GM12891 (cell line): ENCODE data around the gene DLST.

Source experiments
- DNase-seq: peaks from one replicate; pipeline ENCODE4 v3.0.0; 2011; ENCODE audit warnings: low spot score; ENCODE audit not compliant: insufficient read length
- FAIRE-seq: peaks from 2 replicates; lab custom pipeline; 2011; peaks lifted over from hg19 to GRCh38; lab: Jason Lieb, UNC
- PAX5 ChIP-seq: IDR thresholded peaks from 2 replicates; pipeline ENCODE4 v1.6.1; 2011; ENCODE audit warnings: low read length, moderate library complexity, mild to moderate bottlenecking; ENCODE audit not compliant: insufficient read depth, severe bottlenecking
- POLR2A ChIP-seq: IDR thresholded peaks from 2 replicates; pipeline ENCODE4 v1.6.1; 2011; ENCODE audit warnings: low read depth, low read length, control low read depth
- POLR2AphosphoS5 ChIP-seq: IDR thresholded peaks from 2 replicates; pipeline ENCODE4 v1.6.1; 2011; ENCODE audit warnings: low read depth, low read length, control low read depth
- POU2F2 ChIP-seq: IDR thresholded peaks from 2 replicates; pipeline ENCODE4 v1.6.1; 2011; ENCODE audit warnings: low read depth, mild to moderate bottlenecking, control low read depth, low read length, moderate library complexity
- SPI1 ChIP-seq: IDR thresholded peaks from 2 replicates; pipeline ENCODE4 v1.6.1; 2011; ENCODE audit warnings: low read depth, low read length, control low read depth
- TAF1 ChIP-seq: IDR thresholded peaks from 2 replicates; pipeline ENCODE4 v1.6.1; 2011; ENCODE audit warnings: low read depth, low read length, control low read depth

The DLST gene

GRCh38 chr14:74871819-74872218 lies 9.9 kb upstream of the DLST start:
- FAIRE-seq: no peak
- no peak for DNase-seq
- TF ChIP-seq SPI1: no peak
- TF ChIP-seq PAX5: no peak
- TF ChIP-seq POU2F2: no peak
- TF ChIP-seq TAF1: no peak
- TF ChIP-seq POLR2AphosphoS5: no peak
- TF ChIP-seq POLR2A: no peak

- FAIRE-seq: no peak
- TF ChIP-seq TAF1 (no peak), POU2F2 (no peak), SPI1 (no peak), POLR2A (no peak), POLR2AphosphoS5 (no peak), PAX5 (no peak)
- no peak for DNase-seq
Measured at GRCh38 chr14:74875204-74875603, 6.5 kb upstream of the DLST start.

- no peak for DNase-seq
- FAIRE-seq: peak; percentile 54
- TF ChIP-seq TAF1: no peak
- 0 out of 2 replicates have a peak, but pooled peaks have one; percentile 5 for TF ChIP-seq SPI1
- TF ChIP-seq POU2F2: peak; percentile 95; the same call in 1 of the 2 replicates
Measured at GRCh38 chr14:74875941-74876913, 5.5 kb upstream of the DLST start, which contains the start of gene PROX2. PROX2 (minus strand) TSS chr14:74876145; CDS start chr14:74863834, 12,311 bp downstream.

- DNase-seq: no peak
- FAIRE-seq: no peak
- TF ChIP-seq POLR2AphosphoS5 (no peak), TAF1 (no peak), POU2F2 (no peak), POLR2A (no peak), PAX5 (no peak), SPI1 (no peak)
Measured at GRCh38 chr14:74879427-74880182, 2.1 kb upstream of the DLST start.

- TF ChIP-seq PAX5 (no peak), POLR2AphosphoS5 (no peak), POU2F2 (no peak), TAF1 (no peak), POLR2A (no peak), SPI1 (no peak)
- no peak for DNase-seq
- no peak for FAIRE-seq
Measured at GRCh38 chr14:74882103-74882920, 596 bp downstream of the DLST start.

GRCh38 chr14:74886001-74886400 lies 4.3 kb downstream of the DLST start:
- FAIRE-seq: no peak
- DNase-seq: no peak
- TF ChIP-seq TAF1 (no peak), POLR2A (no peak), PAX5 (no peak), POU2F2 (no peak), POLR2AphosphoS5 (no peak), SPI1 (no peak)

GRCh38 chr14:74888164-74889158 lies 6.7 kb downstream of the DLST start:
- FAIRE-seq (no peak), DNase-seq (no peak)
- TF ChIP-seq SPI1 (no peak), POU2F2 (no peak), POLR2A (no peak), PAX5 (no peak)

- no peak for TF ChIP-seq POLR2A
- TF ChIP-seq TAF1: no peak
- TF ChIP-seq POU2F2: no peak
- TF ChIP-seq SPI1: no peak
- no peak for TF ChIP-seq PAX5
- TF ChIP-seq POLR2AphosphoS5: no peak
- DNase-seq (no peak), FAIRE-seq (no peak)
Measured at GRCh38 chr14:74890262-74890661, 8.5 kb downstream of the DLST start.

- TF ChIP-seq TAF1: no peak
- TF ChIP-seq POLR2A: no peak
- no peak for TF ChIP-seq SPI1
- TF ChIP-seq POU2F2: no peak
- no peak for TF ChIP-seq POLR2AphosphoS5
- no peak for TF ChIP-seq PAX5
Measured at GRCh38 chr14:74891870-74892269, 10.2 kb downstream of the DLST start.

More at GRCh38 chr14:74891870-74892269, 10.2 kb downstream of the DLST start:
- FAIRE-seq: peak; percentile 35
- DNase-seq: no peak
